ENCODE measurements around the gene ARHGAP22.

GRCh38 chr10:48568131-48568530 is 36.7 kb downstream of the ARHGAP22 start:
- TF ChIP-seq POLR2A (IDR thresholded peaks at IDR 0.05; ENCODE audit: low read depth, low read length) (no peak), POU2F2 (IDR thresholded peaks at IDR 0.05; ENCODE audit: low read depth, low read length) (no peak)
